SW 1271 (cell line): ENCODE measurements around the gene CCDC90B.

Experiments
- DNase-seq, 2 experiments: peaks; one replicate each; lab custom pipeline; 2025; lab: John Stamatoyannopoulos, UW

CCDC90B gene

GRCh38 chr11:83235825-83236224 is 50.3 kb downstream of the CCDC90B start:
- no peak for DNase-seq

- no peak for DNase-seq
Measured at GRCh38 chr11:83223457-83223856, 62.7 kb downstream of the CCDC90B start.

GRCh38 chr11:83222499-83222898 is 63.7 kb downstream of the CCDC90B start:
- DNase-seq = no peak

- DNase-seq = no peak
Measured at GRCh38 chr11:83221694-83222093, 64.5 kb downstream of the CCDC90B start.

DNA sequence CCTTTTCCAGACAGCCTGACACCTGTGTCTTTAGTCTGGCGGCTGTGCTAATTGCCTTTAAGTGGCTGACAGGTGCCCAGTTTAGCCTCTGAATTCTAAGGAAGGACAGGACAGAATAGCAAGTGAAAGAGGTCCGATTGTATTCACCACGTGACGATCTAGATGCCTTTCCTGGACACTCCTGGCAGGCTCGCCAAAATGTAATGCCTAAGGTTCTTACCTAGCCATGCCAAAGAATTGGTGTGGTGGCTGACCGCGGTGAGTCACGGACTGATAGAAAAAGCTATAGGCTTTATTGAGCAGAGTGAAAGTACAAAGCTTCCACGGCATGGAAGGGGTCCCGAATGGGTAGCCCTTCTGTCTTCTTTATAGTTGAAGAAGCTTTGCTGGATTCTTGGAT is 65.9 kb downstream of the CCDC90B start:
- DNase-seq = no peak

- no peak for DNase-seq
Measured at GRCh38 chr11:83219095-83219494, 67.1 kb downstream of the CCDC90B start.
